Measurements from ENCODE around the gene PKHD1. TPM values are rescaled to one million over a fixed set of nuclear protein-coding genes. Genes with fewer than 3 reads are reported as not detected.

Gene PKHD1
- polyA plus RNA-seq, 1 of the 3 experiments (the other 2 are of a cell fraction): not detected

GRCh38 chr6:52136934-52137467 lies 49.6 kb upstream of the PKHD1 start:
- 36% methylated on average over 12 of the region's 12 CpGs for WGBS (ENCODE audit: low lambda C conversion rate)
- Histone ChIP-seq H3K9ac (no peak overlapping the region), H4K20me1 (ENCODE audit: insufficient read depth) (no peaks in the 10 kb centered on the region), H3K27ac (ENCODE audit: low read depth in 2 of 2, low read length in 1 of 2) (no peak overlapping the region), H3K36me3 (replicated peaks in 1 of 2; ENCODE audit: control insufficient read depth in 1 of 2, insufficient read depth in 2 of 2, low read length in 1 of 2) (no peaks in the 10 kb centered on the region), H3K9me2 (no peaks in the 10 kb centered on the region), H3F3A (replicated peaks; ENCODE audit: insufficient read depth) (no peaks in the 10 kb centered on the region), H3K79me2 (ENCODE audit: insufficient read depth) (no peaks in the 10 kb centered on the region), H3K4me1 (ENCODE audit: control insufficient read depth in 1 of 2, insufficient read depth in 2 of 2, low read depth in 1 of 2, low read length in 1 of 2) (no peaks in the 10 kb centered on the region), H3K9me3 (no peaks in the 10 kb centered on the region), H3K27me3 (ENCODE audit: insufficient read depth) (peaks cover 13% of the 10 kb centered on the region; the same call in 1 of the 2 replicates), H3K4me3 (ENCODE audit: low read depth in 2 of 2, low read length in 1 of 2) (no peak overlapping the region), H3K4me2 (no peak overlapping the region), H2AFZ (ENCODE audit: low read depth) (no peak overlapping the region)
- POLR2A ChIA-PET: no interaction called here
- CTCF ChIA-PET: interaction anchor here (0.6 to 1.8 kb wide), 2 partner anchors 98 to 126 kb away, joined by 3 to 5 read pairs; no protein-coding TSS in a partner anchor
- no peak for TF ChIP-seq TEAD4 (IDR thresholded peaks at IDR 0.05; ENCODE audit: borderline replicate concordance, insufficient read depth)
- no peak for TF ChIP-seq ELF1 (IDR thresholded peaks at IDR 0.05)
- no peak for TF ChIP-seq MEF2A (IDR thresholded peaks at IDR 0.05; ENCODE audit: borderline replicate concordance, low read depth)
- TF ChIP-seq RCOR1 (IDR thresholded peaks at IDR 0.05; ENCODE audit: low read length): no peak
- TF ChIP-seq RAD21 (IDR thresholded peaks at IDR 0.05; ENCODE audit: low read length): no peak
- no peak for TF ChIP-seq FOXM1 (IDR thresholded peaks at IDR 0.05; ENCODE audit: low read depth)
- no peak for DNase-seq

- Histone ChIP-seq H3K4me2 (no peak overlapping the region), H3K9me3 (no peaks in the 10 kb centered on the region), H3F3A (replicated peaks; ENCODE audit: insufficient read depth) (no peaks in the 10 kb centered on the region), H3K4me1 (ENCODE audit: control insufficient read depth in 1 of 2, insufficient read depth in 2 of 2, low read depth in 1 of 2, low read length in 1 of 2) (no peaks in the 10 kb centered on the region), H2AFZ (ENCODE audit: low read depth) (no peak overlapping the region), H3K9me2 (no peaks in the 10 kb centered on the region), H3K79me2 (ENCODE audit: insufficient read depth) (no peaks in the 10 kb centered on the region), H3K4me3 (ENCODE audit: low read depth in 2 of 2, low read length in 1 of 2) (no peak overlapping the region), H3K36me3 (replicated peaks in 1 of 2; ENCODE audit: control insufficient read depth in 1 of 2, insufficient read depth in 2 of 2, low read length in 1 of 2) (no peaks in the 10 kb centered on the region), H3K9ac (no peak overlapping the region), H4K20me1 (ENCODE audit: insufficient read depth) (no peaks in the 10 kb centered on the region), H3K27me3 (ENCODE audit: insufficient read depth) (peaks cover 13% of the 10 kb centered on the region; the same call in 1 of the 2 replicates), H3K27ac (ENCODE audit: low read depth in 2 of 2, low read length in 1 of 2) (no peak overlapping the region)
- ChIA-PET CTCF (interaction anchor here (0.8 to 1.8 kb wide), 2 partner anchors 25 to 99 kb away, joined by 3 to 5 read pairs; no protein-coding TSS in a partner anchor), POLR2A (no interaction called here)
- DNase-seq: no peak
- TF ChIP-seq NFIC (IDR thresholded peaks at IDR 0.05; ENCODE audit: borderline replicate concordance): no peak
- TF ChIP-seq TAF1 (IDR thresholded peaks at IDR 0.05; ENCODE audit: borderline replicate concordance, low read depth, low read length): no peak
- TF ChIP-seq SIN3A (IDR thresholded peaks at IDR 0.05; ENCODE audit: borderline replicate concordance, low read depth, low read length): no peak
- TF ChIP-seq EP300 (IDR thresholded peaks at IDR 0.05; ENCODE audit: borderline replicate concordance in 1 of 2, low read depth in 1 of 2, low read length in 1 of 2): no peak
- TF ChIP-seq ELF1 (IDR thresholded peaks at IDR 0.05): no peak
- no peak for TF ChIP-seq MEF2A (IDR thresholded peaks at IDR 0.05; ENCODE audit: borderline replicate concordance, low read depth)
- no peak for TF ChIP-seq IRF3 (IDR thresholded peaks at IDR 0.05; ENCODE audit: low read depth, low read length)
- TF ChIP-seq CHD2 (IDR thresholded peaks at IDR 0.05; ENCODE audit: low read length, partially characterized antibody): no peak
- TF ChIP-seq GABPA (IDR thresholded peaks at IDR 0.05; ENCODE audit: low read depth): no peak
- TF ChIP-seq, protein P1, sequence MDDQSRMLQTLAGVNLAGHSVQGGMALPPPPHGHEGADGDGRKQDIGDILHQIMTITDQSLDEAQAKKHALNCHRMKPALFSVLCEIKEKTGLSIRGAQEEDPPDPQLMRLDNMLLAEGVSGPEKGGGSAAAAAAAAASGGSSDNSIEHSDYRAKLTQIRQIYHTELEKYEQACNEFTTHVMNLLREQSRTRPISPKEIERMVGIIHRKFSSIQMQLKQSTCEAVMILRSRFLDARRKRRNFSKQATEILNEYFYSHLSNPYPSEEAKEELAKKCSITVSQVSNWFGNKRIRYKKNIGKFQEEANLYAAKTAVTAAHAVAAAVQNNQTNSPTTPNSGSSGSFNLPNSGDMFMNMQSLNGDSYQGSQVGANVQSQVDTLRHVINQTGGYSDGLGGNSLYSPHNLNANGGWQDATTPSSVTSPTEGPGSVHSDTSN (IDR thresholded peaks at IDR 0.05): no peak
- TF ChIP-seq TCF12 (IDR thresholded peaks at IDR 0.05): no peak
- TF ChIP-seq, protein P2, sequence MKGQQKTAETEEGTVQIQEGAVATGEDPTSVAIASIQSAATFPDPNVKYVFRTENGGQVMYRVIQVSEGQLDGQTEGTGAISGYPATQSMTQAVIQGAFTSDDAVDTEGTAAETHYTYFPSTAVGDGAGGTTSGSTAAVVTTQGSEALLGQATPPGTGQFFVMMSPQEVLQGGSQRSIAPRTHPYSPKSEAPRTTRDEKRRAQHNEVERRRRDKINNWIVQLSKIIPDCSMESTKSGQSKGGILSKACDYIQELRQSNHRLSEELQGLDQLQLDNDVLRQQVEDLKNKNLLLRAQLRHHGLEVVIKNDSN (IDR thresholded peaks at IDR 0.05; ENCODE audit: borderline replicate concordance, low read depth): no peak
- no peak for TF ChIP-seq CTCF (IDR thresholded peaks at IDR 0.05)
- TF ChIP-seq RCOR1 (IDR thresholded peaks at IDR 0.05; ENCODE audit: low read length): no peak
- TF ChIP-seq, protein P3, sequence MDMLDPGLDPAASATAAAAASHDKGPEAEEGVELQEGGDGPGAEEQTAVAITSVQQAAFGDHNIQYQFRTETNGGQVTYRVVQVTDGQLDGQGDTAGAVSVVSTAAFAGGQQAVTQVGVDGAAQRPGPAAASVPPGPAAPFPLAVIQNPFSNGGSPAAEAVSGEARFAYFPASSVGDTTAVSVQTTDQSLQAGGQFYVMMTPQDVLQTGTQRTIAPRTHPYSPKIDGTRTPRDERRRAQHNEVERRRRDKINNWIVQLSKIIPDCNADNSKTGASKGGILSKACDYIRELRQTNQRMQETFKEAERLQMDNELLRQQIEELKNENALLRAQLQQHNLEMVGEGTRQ (IDR thresholded peaks at IDR 0.05; ENCODE audit: borderline replicate concordance, low read depth, low read length): no peak
- no peak for TF ChIP-seq JUND (IDR thresholded peaks at IDR 0.05)
- WGBS (ENCODE audit: low lambda C conversion rate): 9% methylated on average over 4 of the region's 4 CpGs
Observed at GRCh38 chr6:52136055-52136454, 48.6 kb upstream of the PKHD1 start.

Measured in SK-N-SH (cell line).